Activated T-helper 1 cell treated with anti-CD3 and anti-CD28 coated beads, Interleukin-12 subunit alpha, Interleukin-12 subunit beta, Interleukin-2, Interleukin-4 antibody, amounts not matched to agents 30 ng/mL and 10 ng/mL and 1 ng/mL, durations not matched to agents 14 hours and 24 hours and 36 hours (primary cell): ENCODE data around the gene KLK5. TPM values are rescaled to one million over a fixed set of nuclear protein-coding genes. Genes with fewer than 3 reads are reported as not detected.

ENCODE experiments used
- DNase-seq: peaks from one replicate; pipeline ENCODE4 v3.0.0; 2021; ENCODE audit warnings: low spot score
- H3K27ac Mint-ChIP-seq: one replicate; pipeline ENCODE4 v1.8.0; 2021; ENCODE audit warnings: mild to moderate bottlenecking, mixed read lengths
- H3K27me3 Mint-ChIP-seq: one replicate; pipeline ENCODE4 v1.8.0; 2022; ENCODE audit warnings: mild to moderate bottlenecking, moderate library complexity, mixed read lengths; ENCODE audit not compliant: insufficient read depth
- H3K36me3 Mint-ChIP-seq: one replicate; pipeline ENCODE4 v1.8.0; 2021; ENCODE audit warnings: low read depth, mixed read lengths
- H3K4me1 Mint-ChIP-seq: one replicate; pipeline ENCODE4 v1.8.0; 2021; ENCODE audit warnings: low read depth, mixed read lengths
- H3K4me3 Mint-ChIP-seq: one replicate; pipeline ENCODE4 v1.8.0; 2021; ENCODE audit warnings: mild to moderate bottlenecking, moderate library complexity, mixed read lengths
- H3K9me3 Mint-ChIP-seq: one replicate; pipeline ENCODE4 v1.8.0; 2021; ENCODE audit warnings: mixed read lengths
- intact Hi-C: fragments of 100-400 bp; cut with micrococcal nuclease; formaldehyde crosslinking; loops from one replicate; pipeline ENCODE4 v1.15.1; 2024
- total RNA-seq: library from RNA; stranded (reverse); gene quantifications from 2 replicates; pipeline ENCODE4 v1.2.3, GENCODE V29; 2022

Gene KLK5
- total RNA-seq, 1 donor from 2014 or later, result not detected

DNA sequence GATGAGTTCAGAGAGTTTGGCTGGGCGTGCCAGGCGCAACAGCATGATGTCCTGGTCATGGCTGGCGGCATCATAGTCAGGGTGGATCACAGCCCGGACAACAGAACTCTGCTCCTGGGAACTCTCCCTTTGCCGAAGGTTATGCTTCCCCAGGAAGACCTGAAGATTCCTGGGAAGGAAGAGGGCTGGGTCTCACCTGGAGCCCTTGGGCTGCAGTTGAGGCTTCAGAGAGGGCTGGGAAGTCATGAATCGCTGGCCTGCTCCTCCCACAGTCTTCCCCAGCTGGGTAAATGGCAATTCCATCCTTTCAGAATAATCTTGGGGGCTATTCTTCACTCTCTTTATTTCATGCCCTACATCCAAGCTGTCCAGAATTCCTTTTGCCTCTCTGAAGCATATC is 10.5 kb upstream of the KLK5 start:
- Mint-ChIP-seq H3K4me3 (no peak overlapping the region), H3K27ac (no peak overlapping the region), H3K9me3 (peaks cover 4% of the 10 kb centered on the region), H3K36me3 (no peaks in the 10 kb centered on the region), H3K4me1 (no peaks in the 10 kb centered on the region), H3K27me3 (peaks cover 2% of the 10 kb centered on the region)
- DNase-seq, result no peak
- intact Hi-C loops, result no loop called here

DNA sequence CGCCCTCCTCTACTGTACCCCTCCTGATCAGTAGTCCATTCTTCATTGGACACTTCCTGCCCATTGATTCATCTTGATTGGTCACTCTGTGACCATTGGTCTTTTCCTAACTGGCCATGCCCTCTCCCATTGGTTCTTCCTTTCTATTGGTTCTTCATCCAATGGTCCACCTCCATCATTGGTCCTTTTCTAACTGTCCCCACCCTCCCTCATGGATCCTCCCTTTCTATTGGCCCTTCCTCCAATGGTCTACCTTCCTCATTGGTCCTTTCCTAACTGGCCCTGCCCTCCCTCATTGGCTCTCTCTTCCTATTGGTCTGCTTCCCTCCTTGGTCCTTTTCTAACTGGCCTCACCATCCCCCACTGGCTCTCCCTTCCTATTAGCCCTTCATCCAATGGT is 9.4 kb upstream of the KLK5 start:
- H3K9me3 Mint-ChIP-seq, result peaks cover 4% of the 10 kb centered on the region
- H3K27me3 Mint-ChIP-seq, result peaks cover 2% of the 10 kb centered on the region
- no peak overlapping the region for H3K4me3 Mint-ChIP-seq
- H3K4me1 Mint-ChIP-seq, result no peaks in the 10 kb centered on the region
- intact Hi-C loops, result no loop called here
- no peak for DNase-seq
- no peak overlapping the region for H3K27ac Mint-ChIP-seq
- no peaks in the 10 kb centered on the region for H3K36me3 Mint-ChIP-seq

DNA sequence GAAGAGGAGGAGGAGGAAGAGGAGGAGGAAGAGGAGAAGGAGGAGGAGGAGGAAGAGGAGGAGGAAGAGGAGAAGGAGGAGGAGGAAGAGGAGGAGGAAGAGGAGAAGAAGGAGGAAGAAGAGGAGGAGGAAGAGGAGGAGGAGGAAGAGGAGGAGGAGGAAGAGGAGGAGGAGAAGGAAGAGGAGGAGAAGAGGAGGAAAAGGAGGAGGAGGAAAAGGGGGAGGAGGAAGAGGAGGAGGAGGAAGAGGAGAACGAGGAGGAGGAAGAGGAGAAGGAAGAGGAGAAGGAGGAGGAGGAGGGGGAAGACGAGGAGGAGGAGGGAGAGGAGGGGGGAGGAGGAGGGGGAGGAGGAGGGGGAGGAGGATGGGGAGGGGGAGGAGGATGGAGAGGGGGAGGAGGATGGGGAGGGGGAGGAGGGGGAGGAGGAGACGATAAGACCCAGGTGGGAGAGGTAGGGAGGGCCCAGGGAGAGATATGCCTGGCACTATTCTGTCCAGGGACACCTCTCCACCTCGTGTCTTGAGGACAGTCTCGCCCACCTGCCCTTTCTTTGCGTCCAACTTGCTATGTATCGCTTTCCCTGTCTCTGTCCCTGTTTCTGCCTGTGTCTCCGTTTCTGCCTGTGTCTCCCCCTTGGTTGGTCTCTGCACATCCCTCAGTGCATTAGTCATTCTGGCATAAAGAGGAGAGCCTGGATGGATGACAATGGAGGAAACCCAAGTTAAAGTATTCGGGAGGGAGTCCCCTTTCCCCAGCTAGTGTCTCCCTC is 7.1 kb upstream of the KLK5 start:
- Mint-ChIP-seq H3K4me1 (no peaks in the 10 kb centered on the region), H3K27me3 (peaks cover 2% of the 10 kb centered on the region), H3K36me3 (no peaks in the 10 kb centered on the region), H3K27ac (no peak overlapping the region), H3K4me3 (no peak overlapping the region), H3K9me3 (peaks cover 4% of the 10 kb centered on the region)
- no peak for DNase-seq
- intact Hi-C loops, result no loop called here

DNA sequence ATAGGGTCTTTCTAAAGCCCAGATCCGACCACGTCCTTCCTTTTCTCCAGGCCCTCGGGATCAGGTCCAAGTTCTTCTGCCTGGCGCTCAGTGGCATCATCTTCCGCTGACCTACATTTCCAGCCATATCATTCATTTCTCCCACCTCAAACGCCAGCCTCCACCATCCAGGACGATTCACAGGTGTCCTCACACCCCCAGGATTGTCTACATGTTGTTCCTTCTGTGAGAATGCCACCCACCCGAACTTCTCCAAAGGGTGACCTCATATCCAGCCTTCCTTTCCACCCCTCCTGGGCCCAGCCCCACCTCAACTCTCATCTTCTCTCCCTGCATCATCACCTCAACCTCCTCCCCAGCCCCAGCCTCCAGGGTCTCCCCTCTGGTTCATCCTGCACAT is 4.7 kb upstream of the KLK5 start:
- H3K27me3 Mint-ChIP-seq, result peaks cover 2% of the 10 kb centered on the region
- intact Hi-C loops, result no loop called here
- H3K4me3 Mint-ChIP-seq, result no peak overlapping the region
- H3K9me3 Mint-ChIP-seq, result peaks cover 4% of the 10 kb centered on the region
- no peaks in the 10 kb centered on the region for H3K4me1 Mint-ChIP-seq
- no peak overlapping the region for H3K27ac Mint-ChIP-seq
- DNase-seq, result no peak
- H3K36me3 Mint-ChIP-seq, result no peaks in the 10 kb centered on the region

DNA sequence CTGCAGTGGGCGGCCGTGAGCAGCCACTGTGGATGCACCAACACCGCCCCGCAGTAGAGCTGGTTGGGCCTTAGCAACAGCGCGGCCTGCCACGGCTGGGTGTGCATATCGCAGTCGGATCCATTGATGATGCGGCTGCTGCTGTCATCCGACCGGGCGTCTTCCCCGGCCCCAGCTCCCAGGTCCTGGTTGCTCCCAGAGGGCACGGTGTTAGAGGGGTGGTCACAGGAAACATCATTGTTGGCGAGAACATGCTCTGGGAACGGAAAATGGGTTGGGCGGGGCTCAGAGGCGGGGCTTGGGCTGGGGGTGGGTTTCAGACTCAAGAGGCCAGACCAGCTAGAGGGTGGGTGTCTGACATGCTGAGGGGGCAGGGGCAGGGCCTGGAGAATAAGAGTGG is 3.0 kb downstream of the KLK5 start:
- Mint-ChIP-seq H3K27me3 (no peaks in the 10 kb centered on the region), H3K9me3 (no peaks in the 10 kb centered on the region), H3K36me3 (no peaks in the 10 kb centered on the region), H3K27ac (no peak overlapping the region), H3K4me1 (no peaks in the 10 kb centered on the region), H3K4me3 (no peak overlapping the region)
- intact Hi-C loops, result no loop called here
- no peak for DNase-seq

DNA sequence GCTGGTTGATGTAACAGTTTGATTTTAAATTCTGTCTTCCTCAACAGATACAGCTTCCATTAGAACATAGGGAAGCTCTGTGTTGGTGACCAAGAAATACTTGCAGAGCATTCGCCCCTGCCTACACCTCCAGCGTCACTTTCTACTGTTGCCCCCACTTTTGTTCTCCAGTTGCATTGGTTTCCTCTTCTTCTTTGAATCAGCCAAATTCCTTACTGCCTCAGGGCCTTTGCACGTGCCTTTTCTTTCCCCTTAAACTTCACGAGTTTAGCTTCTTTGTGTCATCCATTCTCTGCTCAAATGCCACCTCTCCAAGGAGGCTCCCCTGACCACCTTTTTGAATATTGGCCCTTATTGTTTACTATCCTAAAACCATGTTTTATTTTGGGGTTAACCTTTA is 5.7 kb downstream of the KLK5 start:
- intact Hi-C loops, result no loop called here
- DNase-seq, result no peak
- H3K27me3 Mint-ChIP-seq, result peaks cover under 1% of the 10 kb centered on the region
- H3K9me3 Mint-ChIP-seq, result no peaks in the 10 kb centered on the region
- H3K4me3 Mint-ChIP-seq, result no peak overlapping the region
- H3K36me3 Mint-ChIP-seq, result no peaks in the 10 kb centered on the region
- H3K27ac Mint-ChIP-seq, result no peak overlapping the region
- H3K4me1 Mint-ChIP-seq, result no peaks in the 10 kb centered on the region

DNA sequence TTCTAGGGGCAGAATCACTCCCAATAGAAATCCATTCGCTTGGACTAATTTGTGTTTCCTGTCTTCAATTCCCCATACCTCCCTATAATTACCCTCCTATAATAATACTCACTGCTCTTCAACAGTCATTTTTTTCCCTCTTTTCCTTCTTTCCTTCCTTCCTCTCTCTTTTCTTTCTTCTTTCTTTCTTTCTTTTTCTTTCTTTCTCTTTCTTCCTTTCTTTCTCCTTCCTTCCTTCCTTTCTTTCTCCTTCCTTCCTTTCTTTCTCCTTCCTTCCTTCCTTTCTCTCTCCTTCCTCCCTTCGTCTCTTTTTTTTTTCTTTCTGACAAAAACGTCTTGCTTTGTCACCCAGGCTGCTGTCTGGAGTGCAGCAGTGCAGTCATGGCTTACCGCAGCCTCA is 8.0 kb downstream of the KLK5 start:
- H3K9me3 Mint-ChIP-seq, result no peaks in the 10 kb centered on the region
- no peaks in the 10 kb centered on the region for H3K36me3 Mint-ChIP-seq
- H3K27ac Mint-ChIP-seq, result no peak overlapping the region
- no peak overlapping the region for H3K4me3 Mint-ChIP-seq
- H3K27me3 Mint-ChIP-seq, result peaks cover 2% of the 10 kb centered on the region
- intact Hi-C loops, result no loop called here
- no peaks in the 10 kb centered on the region for H3K4me1 Mint-ChIP-seq
- no peak for DNase-seq

DNA sequence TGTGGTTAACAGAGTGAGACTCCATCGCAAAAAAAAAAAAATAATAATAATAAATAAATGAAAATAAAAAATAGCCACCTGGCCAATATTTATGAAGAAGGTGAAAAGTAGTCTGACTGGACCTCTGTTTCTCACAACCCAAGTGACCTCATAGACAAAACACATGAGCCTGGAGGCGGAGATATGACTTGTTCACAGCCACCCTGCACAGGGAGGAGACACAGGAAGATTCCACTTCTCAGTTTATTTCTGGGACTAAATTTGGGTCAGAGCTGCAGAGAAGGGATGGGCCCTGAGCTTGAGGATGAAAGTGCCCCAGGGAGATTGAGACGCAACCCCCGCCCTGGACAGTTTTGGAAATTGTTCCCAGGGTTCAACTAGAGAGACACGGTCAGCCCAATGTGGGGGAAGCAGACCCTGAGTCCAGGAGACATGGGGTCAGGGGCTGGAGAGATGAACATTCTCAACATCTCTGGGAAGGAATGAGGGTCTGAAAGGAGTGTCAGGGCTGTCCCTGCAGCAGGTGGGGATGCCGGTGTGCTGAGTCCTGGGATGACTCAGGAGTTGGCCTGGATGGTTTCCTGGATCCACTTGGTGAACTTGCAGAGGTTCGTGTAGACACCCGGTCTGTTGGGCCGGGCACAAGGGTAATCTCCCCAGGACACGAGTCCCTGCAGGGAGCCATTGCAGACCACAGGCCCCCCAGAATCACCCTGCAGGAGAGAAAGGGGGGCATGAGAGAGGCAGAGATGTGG is 9.6 kb downstream of the KLK5 start:
- no peaks in the 10 kb centered on the region for H3K9me3 Mint-ChIP-seq
- intact Hi-C loops, result no loop called here
- H3K27ac Mint-ChIP-seq, result no peak overlapping the region
- peaks cover 2% of the 10 kb centered on the region for H3K27me3 Mint-ChIP-seq
- H3K4me1 Mint-ChIP-seq, result no peaks in the 10 kb centered on the region
- H3K4me3 Mint-ChIP-seq, result no peak overlapping the region
- no peaks in the 10 kb centered on the region for H3K36me3 Mint-ChIP-seq
- DNase-seq, result no peak

DNA sequence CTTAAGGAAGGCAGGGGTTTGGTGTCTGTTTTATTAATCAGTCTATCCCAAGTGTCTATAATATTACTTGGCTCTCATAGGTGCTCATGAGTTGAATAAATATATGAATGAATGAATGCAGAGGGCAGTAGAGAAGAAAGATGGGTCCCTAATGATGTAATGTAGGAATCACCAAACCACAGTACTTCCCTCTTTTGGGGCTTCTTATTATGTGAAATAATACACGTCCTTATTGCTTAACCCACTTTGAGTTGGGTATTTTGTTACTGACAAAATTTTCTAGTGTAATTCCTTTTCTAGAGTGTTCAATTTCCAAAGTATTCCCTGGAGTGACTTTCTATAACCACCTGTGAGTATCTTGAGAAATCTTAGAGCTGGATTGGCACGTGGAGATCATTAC is 13.2 kb downstream of the KLK5 start:
- no peak overlapping the region for H3K27ac Mint-ChIP-seq
- no peak for DNase-seq
- peaks cover 2% of the 10 kb centered on the region for H3K27me3 Mint-ChIP-seq
- intact Hi-C loops, result no loop called here
- H3K36me3 Mint-ChIP-seq, result no peaks in the 10 kb centered on the region
- no peaks in the 10 kb centered on the region for H3K9me3 Mint-ChIP-seq
- H3K4me1 Mint-ChIP-seq, result no peaks in the 10 kb centered on the region
- H3K4me3 Mint-ChIP-seq, result no peak overlapping the region

DNA sequence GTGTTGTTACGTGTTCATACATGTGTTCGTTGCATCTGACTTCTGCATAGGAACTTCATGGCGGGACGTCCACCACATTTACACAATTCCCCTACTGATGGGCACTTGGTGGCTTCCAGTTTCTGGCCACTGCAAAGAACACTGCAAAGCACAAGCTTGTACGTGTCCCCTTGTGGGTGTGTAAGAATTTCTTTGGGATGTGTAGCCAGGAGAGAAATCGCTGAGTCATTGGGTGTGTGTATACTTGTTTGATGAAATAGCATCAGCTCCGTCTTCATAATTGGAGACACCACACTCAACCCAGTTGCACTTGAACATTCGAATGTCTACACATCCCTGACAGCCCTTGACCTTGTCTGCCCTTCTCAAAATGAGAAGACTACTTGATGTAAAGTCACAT is 19.2 kb downstream of the KLK5 start:
- Mint-ChIP-seq H3K4me3 (no peak overlapping the region), H3K9me3 (no peaks in the 10 kb centered on the region), H3K4me1 (peaks cover 6% of the 10 kb centered on the region), H3K36me3 (no peaks in the 10 kb centered on the region), H3K27me3 (no peaks in the 10 kb centered on the region), H3K27ac (no peak overlapping the region)
- intact Hi-C loops, result loop anchor here (5.0 kb wide), 1 partner anchor 234 kb away; no protein-coding TSS in a partner anchor
- no peak for DNase-seq

DNA sequence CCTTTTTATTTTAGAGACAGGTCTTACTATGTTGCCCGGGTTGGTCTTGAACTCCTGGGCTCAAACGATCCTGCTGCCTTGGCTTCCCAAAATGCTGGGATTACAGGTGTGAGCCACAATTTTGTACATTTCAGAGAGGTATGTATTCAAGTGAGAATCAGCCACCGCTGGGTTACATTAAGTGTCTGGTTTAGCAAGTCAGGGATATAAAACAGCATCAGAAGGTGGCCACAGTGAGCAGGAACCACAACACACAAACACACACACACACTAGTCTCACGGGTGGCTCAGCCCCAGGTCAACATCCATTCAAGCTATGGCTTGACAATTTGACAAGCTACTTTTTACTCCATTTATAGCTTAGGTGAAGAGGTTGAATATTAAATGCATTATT is 20.2 kb downstream of the KLK5 start:
- H3K4me3 Mint-ChIP-seq, result no peak overlapping the region
- H3K27ac Mint-ChIP-seq, result no peak overlapping the region
- peaks cover 6% of the 10 kb centered on the region for H3K4me1 Mint-ChIP-seq
- H3K27me3 Mint-ChIP-seq, result no peaks in the 10 kb centered on the region
- intact Hi-C loops, result loop anchor here (5.0 kb wide), 1 partner anchor 235 kb away; no protein-coding TSS in a partner anchor
- no peaks in the 10 kb centered on the region for H3K9me3 Mint-ChIP-seq
- H3K36me3 Mint-ChIP-seq, result no peaks in the 10 kb centered on the region
- DNase-seq, result no peak

DNA sequence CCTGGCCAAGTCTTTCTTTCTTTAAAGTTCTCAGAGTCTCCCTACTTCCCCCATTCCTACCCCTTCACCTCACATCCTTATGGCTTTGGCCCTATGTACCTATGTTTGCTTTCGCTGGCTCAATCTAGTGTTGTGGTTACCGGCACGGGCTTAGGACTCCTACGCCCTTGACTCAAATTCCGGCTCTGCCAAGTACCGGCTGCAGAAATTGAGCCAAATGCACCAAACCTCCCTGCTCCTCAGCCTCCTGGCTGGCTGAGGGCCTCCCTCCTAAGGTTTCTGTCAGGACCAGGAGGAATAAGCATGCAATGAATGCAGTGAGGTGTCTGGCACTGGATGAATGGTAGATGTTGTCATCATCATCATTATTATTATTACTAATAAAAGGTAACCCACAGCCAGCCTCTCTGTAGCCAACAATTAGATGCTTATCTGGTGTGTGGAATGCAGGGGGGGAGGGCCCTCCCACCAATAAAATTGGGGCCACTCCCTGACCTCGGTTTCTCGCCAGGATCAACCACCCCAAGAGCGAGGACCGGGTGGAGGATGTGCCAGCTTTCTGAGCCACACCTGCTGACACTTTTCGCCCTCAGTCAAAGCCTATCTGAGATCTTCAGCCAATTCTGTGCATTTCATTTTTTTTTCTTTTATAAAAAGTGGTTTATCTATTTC is 20.7 kb downstream of the KLK5 start:
- peaks cover 6% of the 10 kb centered on the region for H3K4me1 Mint-ChIP-seq
- H3K27me3 Mint-ChIP-seq, result no peaks in the 10 kb centered on the region
- DNase-seq, result no peak
- H3K9me3 Mint-ChIP-seq, result no peaks in the 10 kb centered on the region
- intact Hi-C loops, result loop anchor here (5.0 kb wide), 1 partner anchor 235 kb away; no protein-coding TSS in a partner anchor
- no peak overlapping the region for H3K4me3 Mint-ChIP-seq
- no peak overlapping the region for H3K27ac Mint-ChIP-seq
- no peaks in the 10 kb centered on the region for H3K36me3 Mint-ChIP-seq

DNA sequence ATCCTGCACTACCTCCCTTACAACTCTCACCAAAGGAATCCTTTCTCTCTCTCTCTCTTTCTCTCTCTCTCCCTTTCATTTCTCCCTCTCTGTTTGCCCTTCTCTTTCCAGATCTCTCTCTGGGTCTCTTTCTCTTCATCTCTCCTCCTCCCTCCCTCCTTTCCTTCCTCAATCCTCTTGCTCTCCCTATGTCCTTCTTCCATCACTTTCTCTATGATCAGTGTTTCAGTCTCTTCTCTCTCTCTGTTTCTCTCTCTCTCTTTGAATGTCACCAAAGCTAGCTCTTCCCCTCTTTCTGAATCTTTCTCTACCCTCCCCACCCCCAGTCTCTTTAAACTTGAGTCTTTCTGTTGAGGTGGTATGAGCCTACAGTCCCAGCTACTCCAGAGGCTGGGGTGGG is 21.8 kb downstream of the KLK5 start:
- Mint-ChIP-seq H3K36me3 (no peaks in the 10 kb centered on the region), H3K27ac (no peak overlapping the region), H3K4me1 (peaks cover 6% of the 10 kb centered on the region), H3K27me3 (peaks cover 3% of the 10 kb centered on the region), H3K9me3 (no peaks in the 10 kb centered on the region), H3K4me3 (no peak overlapping the region)
- DNase-seq, result no peak
- intact Hi-C loops, result loop anchor here (2.0 to 5.0 kb wide), 2 partner anchors 164 to 236 kb away; no protein-coding TSS in a partner anchor
